OCI-LY1 (cell line): ENCODE results near the gene OLIG1.

Experiments used
- EZH2 ChIP-seq: fragments of 200-600 bp; sonication (generic), shearing (Covaris generic); IDR thresholded peaks from 2 replicates; pipeline ENCODE4 v1.8.0; 2017; ENCODE audit warnings: borderline replicate concordance, mixed run types, mild to moderate bottlenecking, antibody characterized with exemption, low read length, moderate library complexity, mixed read lengths
- TF ChIP-seq, protein P1 (sequence below): fragments of 200-600 bp; sonication (generic), shearing (Covaris generic); IDR thresholded peaks from 2 replicates; pipeline ENCODE4 v1.5.1; 2017; ENCODE audit warnings: mild to moderate bottlenecking, antibody characterized with exemption, low read length, moderate library complexity, mixed read lengths

DNA sequence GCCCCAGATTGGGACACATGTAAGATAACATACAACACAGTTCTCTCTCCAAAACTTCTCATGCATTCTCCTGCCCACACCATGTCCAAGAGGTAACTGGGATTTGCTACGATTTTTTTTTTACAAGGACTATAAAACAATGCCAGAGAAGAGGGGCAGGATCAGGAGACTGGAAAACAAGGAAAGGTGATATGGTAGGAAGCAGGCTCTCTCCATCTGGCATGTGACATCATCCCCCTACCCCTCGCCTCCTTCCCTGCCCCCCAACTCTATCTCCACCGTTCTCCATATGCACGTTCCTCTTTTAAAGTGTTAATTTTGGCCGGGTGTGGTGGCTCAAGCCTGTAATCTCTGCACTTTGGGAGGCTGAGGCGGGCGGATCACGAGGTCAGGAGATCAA, 23.5 kb upstream of the OLIG1 start:
- TF ChIP-seq, protein P1, sequence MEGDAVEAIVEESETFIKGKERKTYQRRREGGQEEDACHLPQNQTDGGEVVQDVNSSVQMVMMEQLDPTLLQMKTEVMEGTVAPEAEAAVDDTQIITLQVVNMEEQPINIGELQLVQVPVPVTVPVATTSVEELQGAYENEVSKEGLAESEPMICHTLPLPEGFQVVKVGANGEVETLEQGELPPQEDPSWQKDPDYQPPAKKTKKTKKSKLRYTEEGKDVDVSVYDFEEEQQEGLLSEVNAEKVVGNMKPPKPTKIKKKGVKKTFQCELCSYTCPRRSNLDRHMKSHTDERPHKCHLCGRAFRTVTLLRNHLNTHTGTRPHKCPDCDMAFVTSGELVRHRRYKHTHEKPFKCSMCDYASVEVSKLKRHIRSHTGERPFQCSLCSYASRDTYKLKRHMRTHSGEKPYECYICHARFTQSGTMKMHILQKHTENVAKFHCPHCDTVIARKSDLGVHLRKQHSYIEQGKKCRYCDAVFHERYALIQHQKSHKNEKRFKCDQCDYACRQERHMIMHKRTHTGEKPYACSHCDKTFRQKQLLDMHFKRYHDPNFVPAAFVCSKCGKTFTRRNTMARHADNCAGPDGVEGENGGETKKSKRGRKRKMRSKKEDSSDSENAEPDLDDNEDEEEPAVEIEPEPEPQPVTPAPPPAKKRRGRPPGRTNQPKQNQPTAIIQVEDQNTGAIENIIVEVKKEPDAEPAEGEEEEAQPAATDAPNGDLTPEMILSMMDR: no peak
- no peak for TF ChIP-seq EZH2
